GM12878 (cell line): ENCODE measurements around the gene PFKFB1.

Experiments
- CTCF ChIP-seq, 3 experiments: IDR thresholded peaks in 2 of 3; conservative IDR thresholded peaks in 1 of 3; 2 replicates each; pipeline ENCODE4 v1.5.1; 2011; ENCODE audit warnings: low read depth in 3 of 3, low read length in 3 of 3, mild to moderate bottlenecking in 3 of 3, control low read depth in 2 of 3, moderate library complexity in 2 of 3, inconsistent platforms in 1 of 3, mixed read lengths in 1 of 3; ENCODE audit not compliant: control insufficient read depth in 2 of 3, insufficient read depth in 1 of 3; ENCODE audit errors: extremely low read depth in 1 of 3
- MTA2 ChIP-seq: fragments of 450-650 bp; IDR thresholded peaks from 2 replicates; pipeline ENCODE4 v1.6.1; 2016; ENCODE audit warnings: low read depth, mild to moderate bottlenecking, moderate library complexity
- POLR2A ChIP-seq: IDR thresholded peaks from 2 replicates; pipeline ENCODE4 v1.6.1; 2011; ENCODE audit warnings: low read depth, mild to moderate bottlenecking, low read length
- TCF12 ChIP-seq: IDR thresholded peaks from 2 replicates; pipeline ENCODE4 v1.6.1; 2011; ENCODE audit warnings: low read depth, mild to moderate bottlenecking, low read length

DNA sequence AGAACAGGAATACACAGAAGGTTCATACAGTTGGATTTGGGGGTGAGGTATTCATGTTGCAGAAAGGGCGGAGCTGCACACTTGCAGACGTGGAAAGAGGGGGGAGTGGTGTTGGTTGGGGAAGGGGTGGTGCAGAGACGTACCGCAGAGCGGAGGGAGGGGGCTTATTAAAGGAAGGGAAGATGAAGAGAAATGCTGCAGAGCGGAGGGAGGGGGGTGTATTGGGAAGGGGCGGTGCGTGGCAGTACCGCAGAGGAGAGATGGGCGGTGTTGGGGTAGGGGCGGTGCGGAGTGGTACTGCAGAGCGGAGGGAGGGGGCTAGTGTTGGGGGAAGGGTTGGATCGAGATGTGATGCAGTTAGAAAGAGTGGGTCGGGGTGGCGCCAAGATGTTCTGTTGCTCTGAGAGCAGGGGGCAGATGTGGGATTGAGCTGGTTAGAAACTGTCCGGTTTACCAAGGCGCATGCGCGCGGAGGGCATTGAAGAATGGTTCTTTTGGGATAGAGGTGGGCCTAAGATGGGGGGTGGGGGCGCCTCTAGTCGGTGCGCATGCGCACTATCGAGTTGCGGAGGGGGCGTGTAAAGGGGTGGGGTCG lies 72.5 kb downstream of the PFKFB1 start:
- TF ChIP-seq TCF12 (no peak), CTCF (IDR thresholded peaks at IDR 0.05 in 2 of 3, conservative IDR thresholded peaks at IDR 0.05 in 1 of 3; ENCODE audit: control insufficient read depth in 2 of 3, extremely low read depth in 1 of 3, insufficient read depth in 1 of 3, low read depth in 3 of 3, low read length in 3 of 3) (no peak), POLR2A (no peak), MTA2 (no peak)
